Endodermal cell (in vitro differentiated cells): ENCODE data around the gene FETUB. TPM values are rescaled to one million over a fixed set of nuclear protein-coding genes. Genes with fewer than 3 reads are reported as not detected.

ENCODE experiments used
- DNase-seq: peaks from one replicate; pipeline ENCODE4 v3.0.0-alpha.2; 2017
- H3K27ac ChIP-seq: 2 replicates; pipeline ENCODE4 v1.5.1; 2013; ENCODE audit warnings: mild to moderate bottlenecking, low read depth, low read length, moderate library complexity
- H3K27me3 ChIP-seq: 2 replicates; pipeline ENCODE4 v1.6.1; 2013; ENCODE audit warnings: mild to moderate bottlenecking, low read length, moderate library complexity; ENCODE audit not compliant: insufficient read depth, control insufficient read depth, poor library complexity, severe bottlenecking
- H3K36me3 ChIP-seq: 2 replicates; pipeline ENCODE4 v1.7.0; 2013; ENCODE audit warnings: mild to moderate bottlenecking, low read length, moderate library complexity; ENCODE audit not compliant: control insufficient read depth, insufficient read depth
- H3K4me1 ChIP-seq: one replicate; pipeline ENCODE4 v1.7.0; 2013; ENCODE audit warnings: low read length; ENCODE audit not compliant: control insufficient read depth, insufficient read depth
- H3K4me3 ChIP-seq: 2 replicates; pipeline ENCODE4 v1.5.1; 2013; ENCODE audit warnings: mild to moderate bottlenecking, low read length, moderate library complexity
- H3K9ac ChIP-seq: 2 replicates; pipeline ENCODE4 v1.6.1; 2013; ENCODE audit warnings: mild to moderate bottlenecking, low read length, moderate library complexity; ENCODE audit not compliant: poor library complexity, severe bottlenecking; ENCODE audit errors: extremely low read depth
- H3K9me3 ChIP-seq: 2 replicates; pipeline ENCODE4 v1.6.1; 2013; ENCODE audit warnings: mild to moderate bottlenecking, low read length, moderate library complexity; ENCODE audit not compliant: control insufficient read depth
- H3K27ac Mint-ChIP-seq: 2 replicates; pipeline ENCODE4 v1.8.0; 2020; ENCODE audit warnings: mixed read lengths
- H3K27me3 Mint-ChIP-seq: 2 replicates; pipeline ENCODE4 v1.8.0; 2021; ENCODE audit warnings: mild to moderate bottlenecking, mixed read lengths; ENCODE audit not compliant: insufficient read depth
- H3K36me3 Mint-ChIP-seq: 2 replicates; pipeline ENCODE4 v1.8.0; 2020; ENCODE audit warnings: low read depth, mixed read lengths
- H3K4me1 Mint-ChIP-seq: 2 replicates; pipeline ENCODE4 v1.8.0; 2020; ENCODE audit warnings: mixed read lengths
- H3K4me3 Mint-ChIP-seq: 2 replicates; pipeline ENCODE4 v1.8.0; 2020; ENCODE audit warnings: mild to moderate bottlenecking, moderate library complexity, mixed read lengths
- H3K9me3 Mint-ChIP-seq: 2 replicates; pipeline ENCODE4 v1.8.0; 2020; ENCODE audit warnings: mild to moderate bottlenecking, mixed read lengths
- CTCF ChIP-seq: fragments of 200-600 bp; sonication (generic); conservative IDR thresholded peaks from 2 replicates; pipeline ENCODE4 v1.5.0; 2021; ENCODE audit warnings: antibody characterized with exemption, mild to moderate bottlenecking
- whole genome bisulfite sequencing, 2 experiments: methylation state at CpG; one replicate each; pipeline versions ENCODE4 v1.1.5 to v1.1.7; 2013; ENCODE audit warnings: missing lambda C conversion rate in 2 of 2, mixed read lengths in 1 of 2; ENCODE audit not compliant: insufficient coverage in 1 of 2, insufficient read length in 1 of 2; 5-methylcytosine and 5-hydroxymethylcytosine counted together
- total RNA-seq, 2 donors: library from RNA; stranded (reverse); fragmentation: NEBNext Ultra II Directional in 1 of 2; extraction: Animal tissue kit (Norgen Biotek cat#: 25700) in 1 of 2; gene quantifications; 2 replicates in 1 of 2; 3 replicates in 1 of 2; pipeline ENCODE4 v1.2.1, GENCODE V29; 2021

Gene FETUB
- total RNA-seq, 2 donors from 2014 or later, result not detected

DNA sequence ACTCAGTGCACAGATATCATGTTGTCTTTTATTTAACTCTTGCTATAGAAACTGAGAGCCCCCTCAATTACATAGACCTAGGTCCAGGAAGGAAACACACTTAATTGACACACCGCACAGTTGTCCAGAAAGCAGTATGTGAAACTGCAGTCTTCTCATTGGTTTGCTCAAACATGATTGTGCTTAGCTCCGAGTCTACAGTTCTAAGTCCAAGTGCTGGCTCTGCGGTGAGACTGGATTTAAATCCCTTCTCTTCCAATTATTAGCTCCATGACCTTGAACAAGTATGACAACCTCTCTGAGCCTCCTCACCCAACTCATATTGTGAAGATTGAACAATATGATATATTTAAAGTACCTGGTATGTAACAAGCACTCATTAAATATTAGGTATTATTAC, 46.3 kb upstream of the FETUB start:
- no peak overlapping the region for H3K4me3 ChIP-seq
- H3K36me3 ChIP-seq, result no peaks in the 10 kb centered on the region
- no peak for DNase-seq
- no peak for TF ChIP-seq CTCF
- H3K27me3 ChIP-seq, result no peaks in the 10 kb centered on the region
- H3K4me1 ChIP-seq, result no peaks in the 10 kb centered on the region
- Mint-ChIP-seq H3K27me3 (peaks cover 2% of the 10 kb centered on the region), H3K27ac (no peak overlapping the region), H3K9me3 (no peaks in the 10 kb centered on the region), H3K4me1 (peaks cover 5% of the 10 kb centered on the region), H3K4me3 (no peak overlapping the region), H3K36me3 (no peaks in the 10 kb centered on the region)
- no peak overlapping the region for H3K9ac ChIP-seq
- WGBS, 2 experiments, result 87 to 93% methylated on average over 1 to 3 of the region's 3 CpGs
- H3K27ac ChIP-seq, result no peak overlapping the region
- no peaks in the 10 kb centered on the region for H3K9me3 ChIP-seq

GRCh38 chr3:186594591-186595113, 45.5 kb upstream of the FETUB start:
- no peaks in the 10 kb centered on the region for H3K9me3 ChIP-seq
- H3K36me3 Mint-ChIP-seq, result no peaks in the 10 kb centered on the region
- H3K27ac ChIP-seq, result no peak overlapping the region
- H3K9ac ChIP-seq, result no peak overlapping the region
- WGBS, 2 experiments, result 92% methylated on average over 5 to 6 of the region's 6 CpGs
- H3K27me3 Mint-ChIP-seq, result peaks cover 2% of the 10 kb centered on the region
- H3K27ac Mint-ChIP-seq, result no peak overlapping the region
- H3K27me3 ChIP-seq, result no peaks in the 10 kb centered on the region
- no peaks in the 10 kb centered on the region for H3K4me1 ChIP-seq
- H3K4me3 Mint-ChIP-seq, result no peak overlapping the region
- H3K9me3 Mint-ChIP-seq, result no peaks in the 10 kb centered on the region
- DNase-seq, result no peak
- peaks cover 5% of the 10 kb centered on the region for H3K4me1 Mint-ChIP-seq
- no peaks in the 10 kb centered on the region for H3K36me3 ChIP-seq
- TF ChIP-seq CTCF, result no peak
- H3K4me3 ChIP-seq, result no peak overlapping the region

DNA sequence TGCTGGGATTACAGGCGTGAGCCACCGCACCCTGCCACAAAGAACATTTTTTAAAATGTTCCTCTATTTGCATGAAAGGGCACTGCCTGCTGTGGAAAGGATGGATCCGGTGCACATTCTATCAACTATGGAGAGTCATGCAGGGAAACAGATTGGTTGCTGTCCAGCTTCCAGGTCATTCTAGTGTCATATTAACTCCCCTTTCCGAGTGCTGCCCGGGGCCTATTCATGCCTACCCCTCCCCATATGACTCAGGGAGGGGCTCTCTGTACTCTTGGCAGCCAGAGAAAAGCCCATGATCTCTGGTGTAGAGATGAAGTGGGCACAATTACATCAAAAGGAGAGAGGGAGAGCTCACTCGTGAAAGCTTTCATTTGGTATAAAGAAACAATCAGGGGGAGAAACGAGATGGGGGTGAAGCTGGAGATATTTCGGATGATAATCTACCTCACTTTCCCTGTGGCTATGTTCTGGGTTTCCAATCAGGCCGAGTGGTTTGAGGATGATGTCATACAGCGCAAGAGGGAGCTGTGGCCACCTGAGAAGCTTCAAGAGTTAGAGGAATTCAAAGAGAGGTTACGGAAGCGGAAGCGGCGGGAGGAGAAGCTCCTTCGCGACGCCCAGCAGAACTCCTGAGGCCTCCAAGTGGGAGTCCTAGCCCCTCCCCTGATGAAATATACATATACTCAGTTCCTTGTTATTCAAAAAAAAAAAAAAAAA, 43.5 kb upstream of the FETUB start:
- Histone ChIP-seq H3K9ac (no peak overlapping the region), H3K27ac (no peak overlapping the region), H3K4me3 (no peak overlapping the region), H3K4me1 (no peaks in the 10 kb centered on the region), H3K36me3 (no peaks in the 10 kb centered on the region), H3K27me3 (no peaks in the 10 kb centered on the region), H3K9me3 (no peaks in the 10 kb centered on the region)
- H3K4me1 Mint-ChIP-seq, result peaks cover 5% of the 10 kb centered on the region
- H3K27ac Mint-ChIP-seq, result no peak overlapping the region
- H3K36me3 Mint-ChIP-seq, result no peaks in the 10 kb centered on the region
- TF ChIP-seq CTCF, result peak; percentile 16
- peak; percentile 77 for DNase-seq
- 71 to 90% methylated on average over 4 to 14 of the region's 17 CpGs for WGBS, 2 experiments
- no peaks in the 10 kb centered on the region for H3K9me3 Mint-ChIP-seq
- peaks cover 2% of the 10 kb centered on the region for H3K27me3 Mint-ChIP-seq
- no peak overlapping the region for H3K4me3 Mint-ChIP-seq
